Caki2 (cell line): ENCODE measurements around the gene UBTD1. TPM values are rescaled to one million over a fixed set of nuclear protein-coding genes. Genes with fewer than 3 reads are reported as not detected.

Experiments
- total RNA-seq: library from RNA; depleted of rRNA; stranded (reverse); fragments of >200 nt; shearing (Covaris generic); gene quantifications from 2 replicates; pipeline ENCODE4 v1.2.3, GENCODE V29; 2014; ENCODE audit warnings: low replicate concordance; rRNA removed

Gene UBTD1
- total RNA-seq, 1 experiment from 2014 or later: 23.3 TPM

Other genes with a start within 250 kb of the UBTD1 start
- 1.7 and 4.5 TPM in 2 replicates for gene ARHGAP19, start 206.3 kb upstream of the UBTD1 start, total RNA-seq
- gene FRAT1, start 179.7 kb upstream of the UBTD1 start, total RNA-seq: 1.0 and 1.2 TPM in 2 replicates
- 3.2 and 9.1 TPM in 2 replicates for gene FRAT2, start 164.2 kb upstream of the UBTD1 start, total RNA-seq
- gene RRP12, start 97.6 kb upstream of the UBTD1 start, total RNA-seq: 15.5 and 19.9 TPM in 2 replicates
- 1,147 and 1,402 TPM in 2 replicates for gene PGAM1, start 72.7 kb upstream of the UBTD1 start, total RNA-seq
- 52.6 and 63.7 TPM in 2 replicates for gene EXOSC1, start 52.9 kb upstream of the UBTD1 start, total RNA-seq
- gene ZDHHC16, start 52.7 kb upstream of the UBTD1 start, total RNA-seq: 78.4 and 78.6 TPM in 2 replicates
- 40.6 and 48.4 TPM in 2 replicates for gene MMS19, start 502 bp upstream of the UBTD1 start, total RNA-seq
- gene ANKRD2, start 73.9 kb downstream of the UBTD1 start, total RNA-seq: 15.6 and 19.4 TPM in 2 replicates
- gene HOGA1, start 85.5 kb downstream of the UBTD1 start, total RNA-seq: 70.8 and 91.3 TPM in 2 replicates
- 0.41 TPM in 1 of 2 replicates, not detected in the other for gene C10orf62, start 90.8 kb downstream of the UBTD1 start, total RNA-seq
- gene MORN4, start 134.6 kb downstream of the UBTD1 start, total RNA-seq: 8.2 and 10.5 TPM in 2 replicates
- 12.7 and 13.6 TPM in 2 replicates for gene PI4K2A, start 141.7 kb downstream of the UBTD1 start, total RNA-seq
- gene AVPI1, start 188.3 kb downstream of the UBTD1 start, total RNA-seq: 44.0 and 46.1 TPM in 2 replicates
- 58.1 and 60.8 TPM in 2 replicates for gene MARVELD1, start 214.8 kb downstream of the UBTD1 start, total RNA-seq
- gene ZFYVE27, start 238.2 kb downstream of the UBTD1 start, total RNA-seq: 18.9 and 30.5 TPM in 2 replicates